MM.1S (cell line): ENCODE measurements around the gene ZNF41.

Source experiments
- EZH2phosphoT487 ChIP-seq: fragments of 300-600 bp; sonication (generic); IDR thresholded peaks from 2 replicates; pipeline ENCODE4 v1.6.1; 2018; ENCODE audit warnings: antibody characterized with exemption, low read length
- TF ChIP-seq, protein P1 (sequence below): fragments of 300-600 bp; sonication (generic); IDR thresholded peaks from 2 replicates; pipeline ENCODE4 v1.5.1; 2016; ENCODE audit warnings: antibody characterized with exemption, low read length, mixed read lengths

DNA sequence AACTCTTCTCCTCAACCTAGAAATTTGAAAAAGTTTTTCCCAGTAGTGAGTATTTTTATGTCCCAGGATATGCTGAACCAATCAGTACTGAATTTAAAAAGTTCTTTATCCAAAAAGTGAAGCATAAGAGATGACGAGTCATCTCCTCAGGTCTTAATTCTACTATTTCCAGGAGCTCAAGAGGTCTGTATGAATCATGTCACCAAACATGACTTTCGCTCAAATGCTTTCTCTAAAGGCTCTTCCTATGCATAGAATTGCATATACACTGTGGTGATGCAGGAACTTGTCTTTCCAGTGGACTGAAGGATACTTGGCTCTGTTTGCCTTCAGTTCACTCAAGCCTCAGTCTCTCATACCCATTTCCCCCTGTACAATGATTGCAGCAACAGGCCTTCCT lies 36.1 kb downstream of the ZNF41 start:
- TF ChIP-seq, protein P1, sequence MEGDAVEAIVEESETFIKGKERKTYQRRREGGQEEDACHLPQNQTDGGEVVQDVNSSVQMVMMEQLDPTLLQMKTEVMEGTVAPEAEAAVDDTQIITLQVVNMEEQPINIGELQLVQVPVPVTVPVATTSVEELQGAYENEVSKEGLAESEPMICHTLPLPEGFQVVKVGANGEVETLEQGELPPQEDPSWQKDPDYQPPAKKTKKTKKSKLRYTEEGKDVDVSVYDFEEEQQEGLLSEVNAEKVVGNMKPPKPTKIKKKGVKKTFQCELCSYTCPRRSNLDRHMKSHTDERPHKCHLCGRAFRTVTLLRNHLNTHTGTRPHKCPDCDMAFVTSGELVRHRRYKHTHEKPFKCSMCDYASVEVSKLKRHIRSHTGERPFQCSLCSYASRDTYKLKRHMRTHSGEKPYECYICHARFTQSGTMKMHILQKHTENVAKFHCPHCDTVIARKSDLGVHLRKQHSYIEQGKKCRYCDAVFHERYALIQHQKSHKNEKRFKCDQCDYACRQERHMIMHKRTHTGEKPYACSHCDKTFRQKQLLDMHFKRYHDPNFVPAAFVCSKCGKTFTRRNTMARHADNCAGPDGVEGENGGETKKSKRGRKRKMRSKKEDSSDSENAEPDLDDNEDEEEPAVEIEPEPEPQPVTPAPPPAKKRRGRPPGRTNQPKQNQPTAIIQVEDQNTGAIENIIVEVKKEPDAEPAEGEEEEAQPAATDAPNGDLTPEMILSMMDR, result no peak
- TF ChIP-seq EZH2phosphoT487, result no peak
